ENCODE measurements around the gene ZNF586. TPM values are rescaled to one million over a fixed set of nuclear protein-coding genes. Genes with fewer than 3 reads are reported as not detected.

ZNF586 gene
- total and polyA plus RNA-seq, 2 experiments from 2014 or later, result 5.2 to 16.9 TPM

- Histone ChIP-seq H3K27me3 (ENCODE audit: insufficient read depth) (no peaks in the 10 kb centered on the region), H3K9me2 (ENCODE audit: insufficient read depth) (no peaks in the 10 kb centered on the region), H3F3A (replicated peaks; ENCODE audit: low read depth) (0 out of 2 replicates have a peak, but pooled peaks cover 5% of the 10 kb centered on the region), H3K4me2 (no peak overlapping the region), H3K36me3 (ENCODE audit: insufficient read depth) (no peaks in the 10 kb centered on the region), H3K4me3 (no peak overlapping the region), H4K20me1 (replicated peaks; ENCODE audit: insufficient read depth) (peaks cover 2% of the 10 kb centered on the region), H2AFZ (no peak overlapping the region), H3K27ac (ENCODE audit: low read depth) (peak overlapping the region; percentile 78; the same call in 1 of the 2 replicates), H3K79me2 (replicated peaks; ENCODE audit: insufficient read depth) (peaks cover 11% of the 10 kb centered on the region), H3K4me1 (ENCODE audit: insufficient read depth) (no peaks in the 10 kb centered on the region)
- no peak for TF ChIP-seq POLR2AphosphoS5 (IDR thresholded peaks at IDR 0.05; ENCODE audit: low read depth)
- TF ChIP-seq STAT1 (IDR thresholded peaks at IDR 0.05; ENCODE audit: unreplicated experiment), result no peak
- no peak for TF ChIP-seq ZNF462 (CRISPR knock-in tag; IDR thresholded peaks at IDR 0.05)
- TF ChIP-seq CREB1 (CRISPR knock-in tag; IDR thresholded peaks at IDR 0.05; ENCODE audit: low read depth), result no peak
- no peak for TF ChIP-seq ZNF114 (CRISPR knock-in tag; IDR thresholded peaks at IDR 0.05)
- TF ChIP-seq EZH2 (IDR thresholded peaks at IDR 0.05; ENCODE audit: low read depth, unreplicated experiment), result no peak
- TF ChIP-seq EZH2phosphoT487 (IDR thresholded peaks at IDR 0.05; ENCODE audit: unreplicated experiment), result no peak
- H3K9me3 Mint-ChIP-seq, result no peaks in the 10 kb centered on the region
- peaks cover 11% of the 10 kb centered on the region for H3K4me1 Mint-ChIP-seq
- peaks cover 23% of the 10 kb centered on the region for H3K36me3 Mint-ChIP-seq (ENCODE audit: low read depth)
- DNase-seq (ENCODE audit: low spot score) (peak; percentile 25), ATAC-seq (peak; percentile 66)
- no peak overlapping the region for H3K4me3 Mint-ChIP-seq
- no peak overlapping the region; the same call in 1 of the 2 replicates for H3K27ac Mint-ChIP-seq
- H3K27me3 Mint-ChIP-seq (ENCODE audit: insufficient read depth, low read depth, poor library complexity), result peaks cover 9% of the 10 kb centered on the region
Measured at GRCh38 chr19:57786286-57786685, 16.8 kb downstream of the ZNF586 start.
